Measurements from ENCODE around the gene ABCC6.

GRCh38 chr16:16161319-16161718, 62.0 kb downstream of the ABCC6 start:
- TF ChIP-seq CHD1 (IDR thresholded peaks at IDR 0.05; ENCODE audit: low read depth, low read length) (no peak), RFX5 (IDR thresholded peaks at IDR 0.05; ENCODE audit: low read depth, low read length) (no peak), CTCF (conservative IDR thresholded peaks at IDR 0.05; ENCODE audit: low read depth, low read length) (no peak), POLR2A (IDR thresholded peaks at IDR 0.05; ENCODE audit: low read depth, low read length) (no peak), RCOR1 (IDR thresholded peaks at IDR 0.05; ENCODE audit: insufficient replicate concordance, low read length) (no peak), FOS (IDR thresholded peaks at IDR 0.05; ENCODE audit: low read depth, low read length) (no peak)

All from IMR-90 (cell line).